Stimulated activated naive CD8-positive, alpha-beta T cell treated with anti-CD3 and anti-CD28 coated beads, Interleukin-15, Interleukin-2, amounts not matched to agents 100 U/mL and 50 U/mL, for 24 hours (primary cell): Measurements from ENCODE around the gene CD8B2.
A peak's percentile ranks its signal among the peaks of the same experiment; 100 is the strongest.
"Not testable (repeated sequence)": the region's sequence is repeated elsewhere in the genome, so short reads cannot be mapped to it uniquely, and the experiment has no call there.

Experiments used
- ATAC-seq: fragments of 150-1000 bp; cut with Tn5 transposase; one replicate; pipeline ENCODE4 v1.10.0; 2021
- DNase-seq: peaks from one replicate; pipeline ENCODE4 v3.0.0; 2021

The CD8B2 gene

DNA sequence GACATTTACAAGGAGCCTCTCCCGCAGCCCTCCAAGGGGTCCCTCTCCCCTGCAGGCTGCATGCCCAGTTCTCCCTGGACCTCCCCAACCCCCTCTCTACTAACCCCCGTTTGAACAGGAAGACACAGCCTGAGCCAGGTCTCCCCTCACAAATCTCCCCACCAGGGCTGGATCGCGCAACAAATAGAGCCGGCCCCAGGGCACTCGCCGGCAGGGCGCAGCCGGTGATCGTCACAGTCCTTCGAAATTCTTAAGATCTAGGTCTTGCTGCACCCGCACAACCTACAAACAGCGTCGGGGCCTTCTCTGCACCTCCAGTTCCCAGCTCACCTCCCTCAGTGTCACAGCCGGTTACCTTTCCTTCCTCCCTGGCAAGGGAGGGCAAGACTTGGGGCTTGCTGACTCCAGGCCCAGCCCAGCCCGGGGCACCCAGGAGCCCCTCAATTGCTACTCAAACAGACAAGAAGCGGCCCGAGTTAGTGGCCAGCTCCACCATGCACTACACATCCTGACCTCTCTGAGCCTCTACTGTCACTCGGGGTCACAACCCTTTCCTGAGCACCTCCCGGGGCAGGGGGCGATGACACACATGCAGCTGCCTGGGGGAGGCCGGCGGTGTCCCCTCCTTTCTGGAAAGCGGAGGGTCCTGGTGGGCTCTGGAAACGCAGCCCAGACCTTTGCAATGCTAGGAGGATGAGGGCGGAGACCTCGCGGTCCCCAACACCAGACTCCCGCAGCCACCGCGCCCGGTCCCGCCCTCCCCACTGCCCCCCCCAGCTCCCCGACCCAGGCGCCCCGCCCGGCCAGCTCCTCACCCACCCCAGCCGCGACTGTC is at the start of gene CD8B2:
TSS of gene CD8B2 (plus strand) at position 814 of the 835 bp plus-strand sequence. CDS start 63 bp downstream, outside the sequence.
- peak; percentile 26 for ATAC-seq

DNA sequence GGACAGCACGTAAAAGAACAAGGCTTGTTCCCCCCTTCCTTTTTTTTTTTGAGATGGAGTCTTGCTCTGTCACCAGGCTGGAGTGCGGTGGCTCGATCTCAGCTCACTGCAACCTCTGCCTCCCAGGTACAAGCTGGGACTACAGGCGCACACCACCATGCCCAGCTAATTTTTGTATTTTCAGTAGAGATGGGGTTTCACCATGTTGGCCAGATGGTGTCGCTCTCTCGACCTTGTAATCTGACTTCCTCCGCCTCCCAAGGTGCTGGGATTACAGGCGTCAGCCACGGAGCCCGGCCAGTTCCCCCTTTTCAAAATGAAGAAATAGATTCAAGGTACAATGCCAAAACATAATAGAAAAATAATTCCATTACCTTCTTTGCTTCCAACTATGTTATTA is 25.3 kb upstream of the CD8B2 start:
- DNase-seq: peak; percentile 11
- not testable (repeated sequence) for ATAC-seq

More for the DNA sequence above, at the start of gene CD8B2:
- DNase-seq: not testable (repeated sequence)

DNA sequence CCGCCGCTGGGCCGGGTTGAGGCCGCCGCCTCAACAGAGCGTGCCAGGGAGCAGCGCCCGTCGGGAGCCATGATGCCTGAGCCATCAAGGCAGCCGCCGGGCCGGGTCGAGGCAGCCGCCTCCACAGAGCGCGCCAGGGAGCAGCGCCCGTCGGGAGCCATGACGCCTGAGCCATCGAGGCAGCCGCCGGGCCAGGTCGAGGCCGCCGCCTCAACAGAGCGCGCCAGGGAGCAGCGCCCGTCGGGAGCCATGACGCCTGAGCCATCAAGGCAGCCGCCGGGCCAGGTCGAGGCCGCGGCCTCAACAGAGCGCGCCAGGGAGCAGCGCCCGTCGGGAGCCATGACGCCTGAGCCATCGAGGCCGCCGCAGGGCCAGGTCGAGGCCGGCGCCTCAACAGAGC is 19.6 kb upstream of the CD8B2 start:
- not testable (repeated sequence) for DNase-seq, ATAC-seq

DNA sequence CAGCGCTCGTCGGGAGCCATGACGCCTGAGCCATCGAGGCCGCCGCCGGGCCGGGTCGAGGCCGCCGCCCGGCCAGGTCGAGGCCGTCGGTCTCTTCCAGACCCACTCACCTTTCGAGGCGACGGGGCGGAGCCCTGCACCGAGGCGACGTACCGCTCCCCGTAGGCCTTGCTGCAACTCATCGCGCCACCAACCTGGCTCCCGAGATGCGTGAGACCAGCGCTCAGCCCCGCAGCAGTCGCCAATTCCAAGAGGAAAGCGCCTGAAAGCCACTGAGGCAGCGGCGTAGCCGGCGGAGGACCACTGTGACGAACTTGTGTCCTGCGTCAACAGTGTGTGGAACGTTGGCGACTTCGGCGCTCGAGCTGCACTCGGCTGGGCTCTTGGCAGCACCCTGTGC is 19.1 kb upstream of the CD8B2 start, which contains the start of gene RGPD3:
TSS of gene RGPD3 (minus strand) at position 307 of the 400 bp plus-strand sequence. CDS start at position 182, 125 bp downstream.
- DNase-seq, ATAC-seq: not testable (repeated sequence)

DNA sequence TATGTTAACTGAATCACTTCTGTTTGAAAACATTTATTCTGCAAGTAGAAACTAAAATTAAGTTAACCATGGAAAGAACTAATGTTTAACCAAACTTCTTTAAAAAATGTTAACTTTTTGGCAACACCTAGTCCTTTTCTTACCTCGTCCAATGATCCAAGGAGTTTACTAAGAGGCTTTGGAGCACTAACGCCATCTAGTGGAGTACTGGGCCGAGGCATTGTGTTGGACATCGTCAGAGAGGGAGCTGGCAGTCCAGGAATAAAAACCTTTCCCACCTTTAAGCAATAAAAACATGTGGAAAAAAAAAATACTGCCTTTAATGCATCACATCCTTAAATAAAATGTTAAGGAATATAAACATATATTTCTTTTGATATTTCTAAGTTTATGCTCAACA is 16.5 kb upstream of the CD8B2 start:
- DNase-seq: peak; percentile 33
- ATAC-seq: not testable (repeated sequence)

DNA sequence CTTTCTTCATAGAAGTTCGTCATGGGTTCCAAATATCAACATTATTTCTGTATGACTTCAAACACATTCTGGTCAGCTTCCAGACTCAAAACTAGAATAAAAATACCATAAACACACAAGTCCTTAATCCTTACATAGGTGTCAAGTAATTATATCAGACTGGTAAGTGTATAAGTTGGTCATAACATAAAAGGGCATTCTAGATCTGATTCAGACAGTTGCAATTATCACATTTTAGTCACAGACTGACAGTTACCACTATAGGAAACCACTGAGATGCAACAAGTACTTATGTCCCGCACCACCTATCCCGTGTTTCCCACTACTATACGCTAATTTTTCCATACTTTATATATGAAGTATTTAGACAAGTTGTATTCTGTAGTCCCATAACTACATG is 9.5 kb upstream of the CD8B2 start:
- peak; percentile 80 for ATAC-seq
- DNase-seq: not testable (repeated sequence)

DNA sequence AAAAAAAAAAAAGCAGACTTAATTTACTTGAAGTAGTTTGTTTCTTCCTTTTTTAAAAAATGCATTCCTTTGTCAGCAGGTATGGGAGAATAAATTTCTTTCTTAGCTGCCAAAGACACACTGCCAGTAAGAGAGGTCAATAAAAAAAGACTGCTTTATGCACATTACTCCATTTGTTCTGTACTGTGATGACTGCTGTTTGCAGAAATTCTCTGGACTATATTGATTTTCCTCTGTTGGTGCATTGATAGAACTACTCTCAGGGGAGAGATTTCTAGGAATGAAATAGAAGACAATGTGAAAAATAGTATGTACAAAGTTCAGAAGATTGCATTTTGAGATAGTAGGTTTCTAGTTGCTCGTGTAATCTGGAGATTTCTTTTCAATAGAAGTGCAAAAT is 7.6 kb upstream of the CD8B2 start:
- not testable (repeated sequence) for ATAC-seq, DNase-seq

DNA sequence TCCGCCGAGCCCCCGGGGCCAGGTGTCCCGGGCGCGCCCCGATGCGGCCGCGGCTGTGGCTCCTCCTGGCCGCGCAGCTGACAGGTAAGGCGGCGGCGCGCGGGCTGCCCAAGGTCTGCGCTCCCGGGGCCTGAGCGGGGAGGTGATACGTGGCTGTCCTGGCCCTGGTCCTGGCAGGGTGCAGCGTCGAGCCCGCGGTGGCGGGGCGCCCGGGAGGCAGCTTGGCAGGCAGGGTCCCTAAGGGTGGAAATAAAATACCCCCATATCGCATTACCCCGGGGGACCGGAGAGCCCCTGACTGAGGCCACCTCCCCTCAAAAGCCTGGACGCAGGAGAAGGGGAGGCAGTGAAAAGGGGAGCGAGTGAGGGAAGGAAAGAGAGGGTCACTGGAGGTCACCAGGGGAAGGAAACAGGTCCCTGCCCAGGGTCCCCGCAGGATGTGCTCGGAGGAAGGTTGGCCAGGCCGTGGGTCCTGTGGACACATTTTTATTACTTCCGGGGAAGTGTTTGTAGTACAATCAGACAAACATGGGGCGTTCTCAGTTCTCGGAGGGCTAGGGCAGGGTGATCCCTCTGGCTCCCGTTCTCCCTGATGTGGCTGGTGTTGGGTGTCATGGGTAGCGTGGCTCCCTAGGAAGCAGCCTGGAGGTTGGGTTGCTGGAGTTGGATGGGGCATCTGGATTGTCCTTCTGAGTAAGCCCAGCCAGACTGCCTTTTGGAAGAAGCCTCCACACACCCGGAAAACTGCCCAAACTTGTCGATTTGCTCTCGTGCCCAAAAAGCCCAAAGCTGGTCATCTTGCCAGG is 425 bp downstream of the CD8B2 start:
- not testable (repeated sequence) for DNase-seq, ATAC-seq

DNA sequence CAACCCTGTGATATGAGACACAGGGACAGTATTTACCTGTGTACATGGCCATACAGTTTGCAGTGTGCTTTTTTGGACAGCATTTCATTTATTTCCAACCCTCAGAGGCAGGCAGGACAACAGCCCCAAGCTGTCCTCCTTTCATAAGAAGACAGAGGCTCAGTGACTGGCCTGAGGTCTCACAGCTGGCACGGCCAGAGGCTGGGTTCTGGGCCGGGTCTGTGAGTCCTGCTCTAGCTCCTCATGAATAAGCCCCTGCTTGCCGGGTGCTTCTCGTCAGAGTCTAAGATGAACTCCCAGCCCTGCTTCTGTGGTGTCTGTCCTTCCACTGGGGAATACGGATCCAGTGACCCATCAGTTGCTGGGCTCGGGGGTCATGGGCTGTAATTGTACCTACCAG is 2.5 kb downstream of the CD8B2 start:
- ATAC-seq, DNase-seq: not testable (repeated sequence)

DNA sequence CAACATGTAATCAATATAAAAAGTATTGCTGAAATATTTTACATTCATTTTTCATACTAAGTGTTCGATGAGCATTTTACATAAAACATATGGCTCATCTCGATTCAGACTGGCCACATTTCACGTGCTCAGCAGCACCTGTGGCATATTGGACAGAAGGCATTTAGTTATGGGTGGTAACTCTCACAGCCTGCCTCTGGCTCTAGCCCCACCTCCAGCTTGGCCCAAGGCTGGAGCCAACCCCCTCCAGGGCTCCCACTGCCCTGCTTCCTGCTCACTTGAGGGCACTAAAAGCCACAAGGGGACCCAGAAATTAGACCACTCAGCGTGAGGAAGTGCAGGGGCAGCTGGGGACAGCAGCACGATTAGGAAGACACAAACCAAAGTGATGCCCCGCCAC is 5.2 kb downstream of the CD8B2 start:
- ATAC-seq, DNase-seq: not testable (repeated sequence)

DNA sequence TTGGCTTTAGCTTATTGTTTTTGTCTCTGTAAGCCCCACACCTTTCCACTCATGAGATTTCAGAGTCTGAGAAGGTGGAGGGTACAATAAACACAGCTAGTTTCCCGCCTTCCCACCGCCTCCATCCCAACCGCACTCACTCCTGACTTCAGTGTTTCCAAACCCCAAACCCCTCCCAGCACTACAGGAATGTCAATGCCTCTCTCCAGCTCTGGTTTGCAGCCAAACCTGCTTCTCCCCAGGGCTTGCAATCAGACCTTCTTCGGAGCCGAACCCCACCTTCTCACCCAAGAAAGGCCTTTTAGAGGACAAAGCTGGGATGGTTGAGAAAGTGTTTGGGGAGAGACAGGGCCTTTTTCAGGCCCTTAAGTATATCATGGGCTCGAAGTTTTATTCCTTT is 5.7 kb downstream of the CD8B2 start:
- not testable (repeated sequence) for ATAC-seq, DNase-seq

DNA sequence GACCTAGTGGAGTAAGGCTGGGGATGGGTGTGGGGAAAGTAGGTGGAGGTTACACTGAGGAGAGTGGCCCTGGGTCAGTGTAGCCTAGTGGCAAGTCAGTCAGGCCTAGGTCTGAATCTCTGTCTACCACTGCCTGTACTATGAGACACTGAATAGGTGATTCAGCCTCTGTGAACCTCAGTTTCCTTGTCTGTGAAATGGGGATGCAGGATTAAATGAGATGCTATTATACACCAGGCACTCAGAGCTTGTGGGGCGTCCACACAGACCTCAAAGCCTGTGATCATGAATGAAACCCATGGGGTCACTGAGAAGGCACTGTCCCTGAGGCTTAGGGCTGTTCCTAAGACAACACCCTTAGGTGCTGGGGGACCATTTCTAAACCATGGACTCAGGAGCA is 11.4 kb downstream of the CD8B2 start:
- not testable (repeated sequence) for DNase-seq, ATAC-seq

DNA sequence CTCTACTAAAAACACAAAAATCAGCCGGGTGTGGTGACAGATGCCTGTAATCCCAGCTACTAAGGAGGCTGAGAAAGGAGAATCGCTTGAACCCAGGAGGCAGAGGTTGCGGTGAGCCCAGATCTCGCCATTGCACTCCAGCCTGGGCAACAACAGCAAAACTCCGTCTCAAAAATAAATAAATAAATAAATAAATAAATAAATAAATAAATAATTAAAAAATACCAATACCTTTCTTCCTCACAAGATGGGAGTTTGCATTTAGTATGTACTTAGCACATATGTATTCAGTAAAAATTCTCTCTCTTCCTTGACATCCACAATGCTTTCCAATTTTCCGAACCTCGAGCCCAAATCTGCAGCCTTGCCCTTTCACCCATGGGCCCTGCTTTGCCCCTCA is 13.2 kb downstream of the CD8B2 start:
- ATAC-seq, DNase-seq: not testable (repeated sequence)

DNA sequence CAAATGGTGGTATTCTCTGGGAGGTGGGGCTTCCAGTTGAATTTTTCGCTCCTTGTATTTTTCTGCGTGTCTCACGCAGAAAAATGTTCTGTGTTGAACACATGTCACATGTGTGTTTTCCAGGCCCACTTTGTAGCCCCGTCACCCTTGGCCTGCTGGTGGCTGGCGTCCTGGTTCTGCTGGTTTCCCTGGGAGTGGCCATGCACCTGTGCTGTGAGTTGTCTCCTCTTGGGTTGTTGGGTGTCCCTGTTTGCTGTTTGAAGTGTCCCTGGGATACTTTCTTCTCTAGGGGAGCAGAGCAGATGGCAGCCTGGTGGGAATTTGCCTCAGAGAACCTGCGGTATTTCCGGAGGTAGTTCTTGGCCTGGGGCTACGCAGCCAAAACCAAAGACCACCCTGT is 15.2 kb downstream of the CD8B2 start:
- ATAC-seq, DNase-seq: not testable (repeated sequence)

DNA sequence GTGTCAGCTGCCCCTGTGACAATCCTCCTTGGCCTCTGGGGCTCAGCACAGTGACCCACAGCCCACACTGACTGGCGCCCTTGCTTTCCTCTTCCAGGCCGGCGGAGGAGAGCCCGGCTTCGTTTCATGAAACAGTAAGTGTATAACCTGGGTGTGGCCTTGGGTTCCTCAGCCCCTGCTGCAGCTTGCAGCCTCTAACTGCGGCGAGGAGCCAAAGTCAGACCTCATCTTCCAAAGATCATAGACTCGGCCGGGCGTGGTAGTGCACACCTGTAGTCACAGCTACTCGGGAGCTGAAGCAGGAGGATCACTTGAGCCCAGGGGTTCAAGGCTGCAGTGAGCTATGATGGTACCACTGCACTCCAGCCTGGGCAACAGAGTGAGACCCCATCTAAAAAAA is 17.0 kb downstream of the CD8B2 start:
- ATAC-seq, DNase-seq: not testable (repeated sequence)

DNA sequence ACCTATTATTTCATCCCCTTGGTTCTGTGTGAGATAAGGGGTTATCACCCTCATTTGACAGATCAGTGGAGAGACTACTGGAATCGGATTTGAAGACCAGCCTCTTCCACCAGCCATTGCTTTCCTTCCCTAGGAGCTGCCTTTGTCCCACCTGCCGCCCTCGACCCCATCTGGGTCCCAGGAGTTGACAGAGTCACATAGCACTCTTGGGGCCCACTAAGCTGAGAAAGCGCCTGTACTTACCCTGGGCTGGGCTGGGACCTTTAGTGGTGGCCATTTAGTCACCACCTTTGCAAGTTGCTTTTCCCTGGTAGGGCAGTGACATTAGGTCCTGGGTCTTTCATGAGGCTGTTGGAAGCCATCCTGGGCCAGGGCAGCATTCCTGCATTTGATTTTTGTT is 17.6 kb downstream of the CD8B2 start:
- ATAC-seq, DNase-seq: not testable (repeated sequence)

DNA sequence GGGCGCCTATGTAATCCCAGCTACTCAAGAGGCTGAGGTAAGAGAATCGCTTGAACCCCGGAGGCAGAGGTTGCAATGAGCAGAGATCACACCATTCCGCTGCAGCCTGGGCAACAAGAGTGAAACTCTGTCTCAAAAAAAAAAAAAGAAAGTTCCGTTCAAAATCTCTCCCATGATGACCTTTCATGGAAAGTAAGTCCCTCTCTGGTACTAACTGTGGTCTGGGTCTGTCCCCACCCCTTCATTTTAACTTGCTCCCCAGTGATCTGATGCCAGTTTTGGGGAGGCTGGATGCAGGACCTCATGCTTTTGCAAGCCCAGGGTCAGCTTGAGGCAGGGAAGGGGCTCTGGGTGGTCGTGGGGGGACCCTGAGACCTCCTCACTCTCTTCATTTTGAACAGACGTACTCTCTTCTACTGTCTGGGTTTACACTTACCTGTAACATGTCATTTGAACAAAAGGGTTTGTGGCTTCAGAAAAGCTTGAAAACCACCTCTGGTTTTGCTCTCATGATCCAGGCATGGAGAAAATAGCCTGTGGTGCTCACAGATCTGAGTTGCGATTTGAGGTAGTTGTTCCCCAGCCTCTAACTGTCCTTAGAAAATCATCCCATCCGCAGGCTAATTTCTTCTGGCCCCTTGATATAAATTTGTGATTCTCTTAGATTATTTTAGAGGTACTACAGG is 19.0 kb downstream of the CD8B2 start:
- ATAC-seq: peak; percentile 66

DNA sequence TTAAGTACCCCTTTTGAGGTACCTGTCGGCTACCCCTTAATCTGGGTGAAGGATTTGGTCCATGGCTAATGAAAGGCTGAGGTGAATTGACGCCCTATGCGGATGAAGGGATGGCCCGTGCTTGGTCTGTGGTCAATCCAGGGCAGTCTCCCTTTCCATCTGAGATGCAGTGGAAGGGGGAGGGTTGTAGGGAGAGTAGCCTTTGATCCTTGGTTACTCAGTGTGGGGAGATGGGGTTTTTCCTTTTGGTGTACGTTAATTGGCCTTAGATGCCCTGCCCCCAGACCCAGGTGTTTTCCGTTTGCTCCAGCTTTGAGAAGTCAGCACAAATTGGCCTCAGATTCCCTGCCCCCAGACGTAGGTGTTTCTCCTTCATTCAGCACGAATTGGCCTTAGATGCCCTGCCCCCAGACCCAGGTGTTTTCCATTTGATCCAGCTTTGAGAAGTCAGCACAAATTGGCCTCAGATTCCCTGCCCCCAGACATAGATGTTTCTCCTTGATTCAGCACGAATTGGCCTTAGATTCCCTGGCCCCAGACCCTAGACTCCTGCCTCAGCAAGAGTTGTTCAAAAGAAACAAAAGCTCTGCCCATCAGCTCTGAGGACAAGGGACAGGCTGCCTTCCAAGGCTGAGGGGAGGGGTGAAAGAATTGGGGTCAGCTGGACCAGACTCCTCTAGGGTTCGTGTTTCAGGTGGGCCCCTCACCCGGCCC is 21.7 kb downstream of the CD8B2 start:
- DNase-seq, ATAC-seq: not testable (repeated sequence)

More for the DNA sequence above, 19.0 kb downstream of the CD8B2 start:
- DNase-seq: not testable (repeated sequence)

DNA sequence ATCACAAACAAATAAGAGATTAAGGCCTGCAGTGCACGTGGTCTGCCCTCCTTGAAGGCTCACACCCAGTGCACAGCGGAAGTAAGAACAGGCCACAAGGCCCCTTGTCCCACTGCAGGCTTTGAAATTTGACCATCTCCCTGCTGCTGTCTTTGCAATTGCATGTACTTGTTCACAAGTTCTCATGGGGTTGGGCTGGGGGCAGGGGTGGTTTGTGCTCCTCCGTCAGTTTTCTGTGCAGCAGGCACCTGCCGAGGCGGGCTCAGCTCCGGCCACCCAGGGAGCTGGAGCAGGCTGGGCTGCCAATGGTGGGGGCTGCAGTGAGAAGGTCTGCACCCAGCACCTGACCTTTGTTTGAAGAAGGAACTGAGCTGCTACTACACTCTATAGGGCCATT is 22.2 kb downstream of the CD8B2 start:
- not testable (repeated sequence) for ATAC-seq, DNase-seq

DNA sequence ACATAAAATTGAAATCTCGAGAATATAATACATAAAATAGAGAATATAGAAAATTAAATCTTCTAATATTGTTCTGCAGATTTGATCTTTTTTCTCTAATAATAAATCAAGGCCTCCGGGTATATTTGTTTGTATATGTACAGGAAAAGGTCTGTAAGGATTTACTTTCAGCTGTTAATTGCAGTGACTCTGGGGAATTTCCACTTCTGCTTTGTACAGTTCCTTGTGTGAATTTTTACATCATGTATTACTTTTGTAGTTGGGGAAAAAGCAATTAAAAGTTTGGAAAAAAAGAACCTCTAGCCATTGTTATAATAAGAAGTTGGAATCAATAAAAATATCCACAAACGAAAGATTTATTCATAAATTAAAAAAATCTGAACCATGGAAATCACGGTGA is 23.6 kb downstream of the CD8B2 start:
- not testable (repeated sequence) for ATAC-seq, DNase-seq

DNA sequence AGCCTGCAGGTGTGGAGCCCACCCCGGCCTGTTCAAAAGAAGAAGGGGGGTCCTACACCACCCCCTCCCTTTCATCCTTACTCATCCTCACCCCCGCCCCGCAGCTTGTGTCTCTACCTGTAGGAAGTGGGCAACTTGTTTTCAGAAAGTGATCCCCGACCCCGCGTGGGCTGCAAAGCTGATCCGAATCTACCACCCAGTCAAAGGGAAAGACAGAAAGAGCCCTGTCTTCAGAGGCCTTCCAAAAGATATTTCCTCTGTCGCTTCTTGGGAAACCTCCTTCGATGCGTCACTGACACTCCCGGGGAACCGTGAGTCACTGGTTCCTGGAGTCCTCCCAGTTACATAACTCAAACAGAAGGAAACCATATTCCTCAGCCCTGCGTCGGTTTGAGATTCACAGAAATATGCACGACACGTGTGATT is 24.3 kb downstream of the CD8B2 start:
- peak; percentile 72 for ATAC-seq
- DNase-seq: peak; percentile 40
